ENCODE results near the gene GMEB2.

The GMEB2 gene

DNA sequence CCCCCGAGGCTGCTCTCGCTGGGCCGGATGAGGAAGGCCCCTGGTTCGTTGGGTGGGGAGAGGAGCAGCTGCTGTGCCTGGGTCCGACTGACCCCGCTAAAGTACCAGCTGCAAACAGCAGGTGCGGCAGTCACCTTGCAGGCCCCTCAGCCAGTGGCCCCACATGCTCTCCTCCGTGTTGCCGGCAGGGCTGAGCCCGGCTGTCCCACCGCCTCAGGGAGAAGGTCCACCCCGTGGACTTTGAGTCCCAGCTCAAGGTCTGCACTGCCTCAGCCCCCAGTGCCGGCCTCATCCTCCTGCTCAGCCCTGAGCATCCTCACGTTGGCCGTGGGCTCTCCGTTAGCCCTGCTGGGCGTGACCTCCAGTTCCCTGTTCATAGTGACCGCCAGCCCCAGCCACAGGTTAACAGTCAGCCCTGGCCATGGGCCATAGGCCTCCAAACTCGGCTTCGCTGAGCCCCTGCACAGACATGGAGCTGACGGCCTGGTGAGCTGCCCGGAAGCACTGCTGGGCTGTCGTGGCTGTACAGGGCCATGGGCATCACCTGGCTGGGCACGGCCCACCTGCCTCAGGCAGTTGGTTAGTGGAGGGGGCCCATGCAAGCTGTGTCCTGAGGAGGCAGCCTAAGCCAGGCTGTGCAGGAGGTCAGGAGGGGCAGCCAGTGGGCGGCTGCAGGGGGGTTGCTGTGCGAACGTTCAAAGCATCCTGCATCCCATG is 82.5 kb downstream of the GMEB2 start:
- no peak overlapping the region for H3K4me3 ChIP-seq (ENCODE audit: low read depth, low read length)
- TF ChIP-seq, protein P1, sequence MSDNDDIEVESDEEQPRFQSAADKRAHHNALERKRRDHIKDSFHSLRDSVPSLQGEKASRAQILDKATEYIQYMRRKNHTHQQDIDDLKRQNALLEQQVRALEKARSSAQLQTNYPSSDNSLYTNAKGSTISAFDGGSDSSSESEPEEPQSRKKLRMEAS (IDR thresholded peaks at IDR 0.05; ENCODE audit: low read depth, low read length), result no peak
- TF ChIP-seq MYC (IDR thresholded peaks at IDR 0.05; ENCODE audit: low read depth, low read length), result no peak
- TF ChIP-seq, protein P2, sequence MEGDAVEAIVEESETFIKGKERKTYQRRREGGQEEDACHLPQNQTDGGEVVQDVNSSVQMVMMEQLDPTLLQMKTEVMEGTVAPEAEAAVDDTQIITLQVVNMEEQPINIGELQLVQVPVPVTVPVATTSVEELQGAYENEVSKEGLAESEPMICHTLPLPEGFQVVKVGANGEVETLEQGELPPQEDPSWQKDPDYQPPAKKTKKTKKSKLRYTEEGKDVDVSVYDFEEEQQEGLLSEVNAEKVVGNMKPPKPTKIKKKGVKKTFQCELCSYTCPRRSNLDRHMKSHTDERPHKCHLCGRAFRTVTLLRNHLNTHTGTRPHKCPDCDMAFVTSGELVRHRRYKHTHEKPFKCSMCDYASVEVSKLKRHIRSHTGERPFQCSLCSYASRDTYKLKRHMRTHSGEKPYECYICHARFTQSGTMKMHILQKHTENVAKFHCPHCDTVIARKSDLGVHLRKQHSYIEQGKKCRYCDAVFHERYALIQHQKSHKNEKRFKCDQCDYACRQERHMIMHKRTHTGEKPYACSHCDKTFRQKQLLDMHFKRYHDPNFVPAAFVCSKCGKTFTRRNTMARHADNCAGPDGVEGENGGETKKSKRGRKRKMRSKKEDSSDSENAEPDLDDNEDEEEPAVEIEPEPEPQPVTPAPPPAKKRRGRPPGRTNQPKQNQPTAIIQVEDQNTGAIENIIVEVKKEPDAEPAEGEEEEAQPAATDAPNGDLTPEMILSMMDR (IDR thresholded peaks at IDR 0.05; ENCODE audit: low read depth, low read length), result no peak
- no peak for TF ChIP-seq POLR2A (IDR thresholded peaks at IDR 0.05; ENCODE audit: extremely low read depth, insufficient read length)
- no peak for DNase-seq (ENCODE audit: low read depth)

DNA sequence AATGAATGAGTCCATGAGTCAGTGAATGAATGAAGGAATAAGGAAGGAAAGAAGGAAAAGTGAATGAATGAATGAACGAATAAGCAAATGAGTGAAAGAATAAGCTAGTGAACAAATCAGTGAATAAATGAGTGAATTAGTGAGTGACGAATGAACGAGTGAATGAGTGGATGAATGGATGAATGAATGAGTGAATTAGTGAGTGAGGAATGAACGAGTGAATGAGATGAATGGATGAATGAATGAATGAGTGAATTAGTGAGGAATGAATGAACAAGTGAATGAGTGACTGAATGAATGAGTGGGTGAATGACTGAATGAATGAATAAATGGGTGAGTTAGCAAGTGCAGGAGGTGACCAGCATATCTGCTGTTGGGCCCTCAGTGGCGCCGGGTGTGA is 83.2 kb downstream of the GMEB2 start:
- no peak overlapping the region for H3K4me3 ChIP-seq (ENCODE audit: low read depth, low read length)
- TF ChIP-seq, protein P1 (IDR thresholded peaks at IDR 0.05; ENCODE audit: low read depth, low read length), result no peak
- TF ChIP-seq, protein P2 (IDR thresholded peaks at IDR 0.05; ENCODE audit: low read depth, low read length), result no peak
- no peak for TF ChIP-seq POLR2A (IDR thresholded peaks at IDR 0.05; ENCODE audit: extremely low read depth, insufficient read length)
- TF ChIP-seq MYC (IDR thresholded peaks at IDR 0.05; ENCODE audit: low read depth, low read length), result no peak
- DNase-seq (ENCODE audit: low read depth), result no peak

DNA sequence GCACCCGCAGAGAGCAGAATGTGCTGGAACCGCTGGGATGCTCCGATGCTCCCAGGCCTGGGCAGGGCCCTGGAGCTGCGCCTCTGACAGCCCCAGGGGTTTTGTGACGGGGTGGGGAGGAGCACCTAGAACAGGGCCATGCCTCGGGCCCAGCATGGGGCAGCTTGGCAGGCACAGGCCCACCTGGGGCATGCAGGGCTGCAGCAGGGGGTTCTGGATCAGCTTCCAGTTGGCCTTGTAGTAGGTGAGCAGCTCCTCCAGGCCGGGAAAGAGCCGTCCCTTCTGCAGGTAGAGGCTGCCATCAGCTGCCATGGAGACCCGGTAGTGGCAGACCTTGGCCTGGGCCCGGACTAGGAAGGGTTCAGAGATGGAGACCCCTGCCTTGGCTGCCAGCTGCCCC is 83.8 kb downstream of the GMEB2 start:
- DNase-seq (ENCODE audit: low read depth), result no peak
- H3K4me3 ChIP-seq (ENCODE audit: low read depth, low read length), result no peak overlapping the region
- TF ChIP-seq MYC (IDR thresholded peaks at IDR 0.05; ENCODE audit: low read depth, low read length) (no peak), POLR2A (IDR thresholded peaks at IDR 0.05; ENCODE audit: extremely low read depth, insufficient read length) (no peak)
- TF ChIP-seq, protein P2 (IDR thresholded peaks at IDR 0.05; ENCODE audit: low read depth, low read length), result no peak
- TF ChIP-seq, protein P1 (IDR thresholded peaks at IDR 0.05; ENCODE audit: low read depth, low read length), result no peak

DNA sequence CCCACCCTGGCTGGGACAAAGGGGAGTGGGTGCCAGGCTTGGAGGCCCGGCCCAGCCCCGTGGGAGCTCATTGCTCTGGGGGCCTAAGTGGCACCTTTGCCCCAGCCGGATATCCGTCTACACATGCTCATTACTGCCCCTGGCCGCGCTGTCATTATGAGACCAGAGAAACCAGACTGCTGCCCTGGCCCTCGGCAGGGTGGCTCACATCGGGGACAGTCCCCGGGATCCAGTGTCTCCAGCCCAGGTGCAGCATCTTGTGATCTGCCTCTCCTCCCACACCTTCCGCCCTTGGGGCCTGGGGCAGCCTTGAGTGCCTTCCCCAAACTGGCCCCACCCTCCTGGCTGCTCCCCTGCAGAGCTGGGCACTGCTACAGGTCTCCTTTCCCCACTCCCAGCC is 84.2 kb downstream of the GMEB2 start:
- TF ChIP-seq, protein P2 (IDR thresholded peaks at IDR 0.05; ENCODE audit: low read depth, low read length), result no peak
- TF ChIP-seq, protein P1 (IDR thresholded peaks at IDR 0.05; ENCODE audit: low read depth, low read length), result no peak
- TF ChIP-seq MYC (IDR thresholded peaks at IDR 0.05; ENCODE audit: low read depth, low read length) (no peak), POLR2A (IDR thresholded peaks at IDR 0.05; ENCODE audit: extremely low read depth, insufficient read length) (no peak)
- DNase-seq (ENCODE audit: low read depth), result no peak
- H3K4me3 ChIP-seq (ENCODE audit: low read depth, low read length), result no peak overlapping the region

DNA sequence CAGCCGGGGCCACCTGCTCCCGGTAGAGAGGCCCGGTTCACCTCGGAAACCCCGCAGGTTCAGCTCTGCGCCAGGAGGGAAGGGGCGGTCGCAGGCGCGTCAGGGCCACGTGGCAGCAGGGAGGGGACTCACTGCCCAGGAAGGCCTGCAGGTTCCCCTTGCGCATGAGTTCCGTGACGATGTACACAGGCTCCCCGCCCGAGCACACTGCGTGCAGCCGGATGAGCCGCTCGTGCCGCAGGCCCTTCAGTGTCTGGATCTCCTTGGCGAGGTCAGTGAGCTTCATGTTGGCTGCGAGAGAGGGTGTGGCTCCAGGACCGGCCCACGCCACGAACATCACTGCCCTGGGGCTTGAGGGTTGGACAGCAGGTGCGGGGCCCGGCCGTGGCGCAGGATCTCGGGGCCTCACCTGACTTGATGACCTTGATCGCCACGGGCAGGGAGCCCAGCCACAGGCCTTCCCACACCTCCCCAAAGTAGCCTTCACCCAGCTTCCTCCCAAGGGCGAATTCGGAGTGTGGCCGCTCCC is 84.8 kb downstream of the GMEB2 start:
- H3K4me3 ChIP-seq (ENCODE audit: low read depth, low read length), result no peak overlapping the region
- no peak for DNase-seq (ENCODE audit: low read depth)
- TF ChIP-seq, protein P1 (IDR thresholded peaks at IDR 0.05; ENCODE audit: low read depth, low read length), result no peak
- no peak for TF ChIP-seq MYC (IDR thresholded peaks at IDR 0.05; ENCODE audit: low read depth, low read length)
- no peak for TF ChIP-seq POLR2A (IDR thresholded peaks at IDR 0.05; ENCODE audit: extremely low read depth, insufficient read length)
- TF ChIP-seq, protein P2 (IDR thresholded peaks at IDR 0.05; ENCODE audit: low read depth, low read length), result no peak
